SK-N-SH treated with all-trans-retinoic acid at 6 μM for 48 hours (cell line): Measurements from ENCODE around the gene HOXA7.

Experiments
- ATAC-seq: fragments of 200-7000 bp; cut with Tn5 transposase; 3 replicates; pipeline ENCODE4 v1.9.1; 2020; ENCODE audit warnings: mild to moderate bottlenecking, moderate library complexity
- BACH2 ChIP-seq: fragments of 250-450 bp; sonication (Bioruptor Pico); IDR thresholded peaks from 2 replicates; pipeline ENCODE4 v1.9.0; 2021; ENCODE audit warnings: mild to moderate bottlenecking, borderline replicate concordance
- CREB5 ChIP-seq: fragments of 250-450 bp; sonication (Bioruptor Pico); IDR thresholded peaks from 2 replicates; pipeline ENCODE4 v1.5.1; 2020; ENCODE audit warnings: low read depth, mild to moderate bottlenecking, moderate library complexity
- CSDC2 ChIP-seq: fragments of 250-450 bp; sonication (Bioruptor Pico); IDR thresholded peaks from 2 replicates; pipeline ENCODE4 v1.5.0; 2020; ENCODE audit warnings: mild to moderate bottlenecking, moderate library complexity
- ESRRG ChIP-seq: fragments of 250-450 bp; sonication (Bioruptor Pico); IDR thresholded peaks from 2 replicates; pipeline ENCODE4 v1.6.1; 2021; ENCODE audit warnings: mild to moderate bottlenecking
- GLIS3 ChIP-seq: fragments of 250-450 bp; sonication (Bioruptor Pico); IDR thresholded peaks from 2 replicates; pipeline ENCODE4 v1.5.0; 2020; ENCODE audit warnings: mild to moderate bottlenecking, moderate library complexity
- ISL1 ChIP-seq: fragments of 250-450 bp; sonication (Bioruptor Pico); IDR thresholded peaks from 2 replicates; pipeline ENCODE4 v2.1.2; 2022; ENCODE audit warnings: mild to moderate bottlenecking, moderate library complexity
- OSR1 ChIP-seq: fragments of 250-450 bp; sonication (Bioruptor Pico); IDR thresholded peaks from 2 replicates; pipeline ENCODE4 v1.8.0; 2022; ENCODE audit warnings: moderate library complexity, mild to moderate bottlenecking, inconsistent platforms
- RARB ChIP-seq: fragments of 250-450 bp; sonication (Bioruptor Pico); IDR thresholded peaks from 2 replicates; pipeline ENCODE4 v1.8.0; 2021; ENCODE audit warnings: mild to moderate bottlenecking, moderate library complexity
- SNAI2 ChIP-seq: fragments of 250-450 bp; sonication (Bioruptor Pico); IDR thresholded peaks from 2 replicates; pipeline ENCODE4 v1.5.0; 2020; ENCODE audit warnings: mild to moderate bottlenecking, moderate library complexity
- TCF4 ChIP-seq: fragments of 250-450 bp; sonication (Bioruptor Pico); IDR thresholded peaks from 2 replicates; pipeline ENCODE4 v1.8.0; 2021; ENCODE audit warnings: mild to moderate bottlenecking, moderate library complexity, borderline replicate concordance
- TOX ChIP-seq: fragments of 250-450 bp; sonication (Bioruptor Pico); IDR thresholded peaks from 2 replicates; pipeline ENCODE4 v1.8.0; 2021; ENCODE audit warnings: mild to moderate bottlenecking, moderate library complexity, borderline replicate concordance
- TSHZ2 ChIP-seq: fragments of 250-450 bp; sonication (Bioruptor Pico); IDR thresholded peaks from 2 replicates; pipeline ENCODE4 v1.5.0; 2020; ENCODE audit warnings: mild to moderate bottlenecking, moderate library complexity
- ZC3H10 ChIP-seq: fragments of 250-450 bp; sonication (Bioruptor Pico); IDR thresholded peaks from 2 replicates; pipeline ENCODE4 v1.5.1; 2021; ENCODE audit warnings: mild to moderate bottlenecking, moderate library complexity
- ZFP30 ChIP-seq: fragments of 450-650 bp; formaldehyde crosslinking; IDR thresholded peaks from 2 replicates; pipeline ENCODE4 v1.5.0; 2022; ENCODE audit warnings: mild to moderate bottlenecking, moderate library complexity
- ZNF565 ChIP-seq: fragments of 450-650 bp; formaldehyde crosslinking; conservative IDR thresholded peaks from 2 replicates; pipeline ENCODE4 v1.5.0; 2020; ENCODE audit warnings: low read depth, mild to moderate bottlenecking, moderate library complexity
- ZNF70 ChIP-seq: fragments of 450-650 bp; formaldehyde crosslinking; IDR thresholded peaks from 2 replicates; pipeline ENCODE4 v1.5.0; 2020; ENCODE audit warnings: mild to moderate bottlenecking, moderate library complexity
- ZNF8 ChIP-seq: fragments of 450-650 bp; formaldehyde crosslinking; IDR thresholded peaks from 2 replicates; pipeline ENCODE4 v1.5.0; 2020; ENCODE audit warnings: mild to moderate bottlenecking, moderate library complexity
- TF ChIP-seq, protein P1 (sequence below): fragments of 250-450 bp; sonication (Bioruptor Pico); IDR thresholded peaks from 2 replicates; pipeline ENCODE4 v1.5.1; 2021; ENCODE audit warnings: mild to moderate bottlenecking, moderate library complexity
- TF ChIP-seq, protein P2 (sequence below): fragments of 250-450 bp; sonication (Bioruptor Pico); IDR thresholded peaks from 2 replicates; pipeline ENCODE4 v1.8.0; 2021; ENCODE audit warnings: low read depth, mild to moderate bottlenecking, moderate library complexity, borderline replicate concordance
- TF ChIP-seq, protein P3 (sequence below): fragments of 250-450 bp; sonication (Bioruptor Pico); IDR thresholded peaks from 2 replicates; pipeline ENCODE4 v1.8.0; 2020; ENCODE audit warnings: mild to moderate bottlenecking, moderate library complexity, borderline replicate concordance

The HOXA7 gene

GRCh38 chr7:27170426-27171324 lies 14.2 kb upstream of the HOXA7 start:
- ATAC-seq: no peak
- TF ChIP-seq, protein P1, sequence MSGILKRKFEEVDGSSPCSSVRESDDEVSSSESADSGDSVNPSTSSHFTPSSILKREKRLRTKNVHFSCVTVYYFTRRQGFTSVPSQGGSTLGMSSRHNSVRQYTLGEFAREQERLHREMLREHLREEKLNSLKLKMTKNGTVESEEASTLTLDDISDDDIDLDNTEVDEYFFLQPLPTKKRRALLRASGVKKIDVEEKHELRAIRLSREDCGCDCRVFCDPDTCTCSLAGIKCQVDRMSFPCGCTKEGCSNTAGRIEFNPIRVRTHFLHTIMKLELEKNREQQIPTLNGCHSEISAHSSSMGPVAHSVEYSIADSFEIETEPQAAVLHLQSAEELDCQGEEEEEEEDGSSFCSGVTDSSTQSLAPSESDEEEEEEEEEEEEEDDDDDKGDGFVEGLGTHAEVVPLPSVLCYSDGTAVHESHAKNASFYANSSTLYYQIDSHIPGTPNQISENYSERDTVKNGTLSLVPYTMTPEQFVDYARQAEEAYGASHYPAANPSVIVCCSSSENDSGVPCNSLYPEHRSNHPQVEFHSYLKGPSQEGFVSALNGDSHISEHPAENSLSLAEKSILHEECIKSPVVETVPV (CRISPR knock-in tag): no peak
- no peak for TF ChIP-seq OSR1 (CRISPR knock-in tag)
- no peak for TF ChIP-seq ZC3H10 (CRISPR knock-in tag)
- no peak for TF ChIP-seq CREB5 (CRISPR knock-in tag)
- TF ChIP-seq TSHZ2 (CRISPR knock-in tag): no peak
- no peak for TF ChIP-seq TCF4 (CRISPR knock-in tag)
- TF ChIP-seq TOX (CRISPR knock-in tag): no peak
- no peak for TF ChIP-seq ZFP30 (CRISPR knock-in tag)
- TF ChIP-seq ZNF70 (CRISPR knock-in tag): no peak
- TF ChIP-seq CSDC2 (CRISPR knock-in tag): no peak
- no peak for TF ChIP-seq ESRRG (CRISPR knock-in tag)
- no peak for TF ChIP-seq BACH2 (CRISPR knock-in tag)
- no peak for TF ChIP-seq ZNF565
- TF ChIP-seq GLIS3 (CRISPR knock-in tag): no peak
- no peak for TF ChIP-seq RARB (CRISPR knock-in tag)

DNA sequence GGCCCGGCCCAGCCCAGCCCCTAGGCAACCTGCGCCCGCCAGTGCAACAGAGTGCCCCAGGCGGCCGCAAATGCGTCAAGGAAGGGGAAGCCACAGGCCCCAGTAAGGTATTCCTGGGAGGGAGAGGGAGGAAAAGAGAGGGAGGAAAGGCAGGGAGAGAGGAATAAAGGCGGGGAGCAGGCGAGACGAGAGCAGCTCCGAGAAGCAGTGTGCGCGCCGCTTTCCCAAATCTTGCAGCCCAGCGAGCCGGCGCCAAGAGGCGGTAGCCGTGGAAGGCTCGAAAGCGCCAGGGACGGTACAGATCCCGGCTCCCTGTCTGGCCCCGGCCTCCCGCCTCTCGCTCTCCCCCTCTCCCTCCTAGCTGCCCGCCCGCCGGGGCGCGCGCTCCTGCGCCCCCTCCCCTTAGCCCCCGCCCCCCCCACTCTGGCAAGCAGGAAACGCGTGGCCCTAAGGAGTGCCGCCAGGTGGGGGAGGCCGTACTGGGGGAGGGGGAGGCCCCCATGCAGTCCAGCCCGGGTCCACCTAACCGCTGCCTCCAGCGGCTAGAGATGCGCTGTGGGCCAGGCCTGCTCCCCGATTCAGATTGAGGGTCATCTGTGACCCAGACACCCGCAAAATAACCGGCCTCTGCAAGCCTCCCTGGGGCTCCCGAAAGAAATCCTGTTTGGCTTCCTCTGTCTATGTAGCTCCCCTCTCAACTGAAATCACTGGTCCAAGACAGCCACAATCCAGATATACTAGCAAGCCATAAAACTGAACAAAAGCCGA lies 13.4 kb upstream of the HOXA7 start:
- peak; percentile 3; the same call in 1 of the 3 replicates for ATAC-seq
- no peak for TF ChIP-seq OSR1 (CRISPR knock-in tag)
- no peak for TF ChIP-seq RARB (CRISPR knock-in tag)
- TF ChIP-seq CSDC2 (CRISPR knock-in tag): no peak
- TF ChIP-seq ESRRG (CRISPR knock-in tag): no peak
- TF ChIP-seq CREB5 (CRISPR knock-in tag): no peak
- TF ChIP-seq, protein P2, sequence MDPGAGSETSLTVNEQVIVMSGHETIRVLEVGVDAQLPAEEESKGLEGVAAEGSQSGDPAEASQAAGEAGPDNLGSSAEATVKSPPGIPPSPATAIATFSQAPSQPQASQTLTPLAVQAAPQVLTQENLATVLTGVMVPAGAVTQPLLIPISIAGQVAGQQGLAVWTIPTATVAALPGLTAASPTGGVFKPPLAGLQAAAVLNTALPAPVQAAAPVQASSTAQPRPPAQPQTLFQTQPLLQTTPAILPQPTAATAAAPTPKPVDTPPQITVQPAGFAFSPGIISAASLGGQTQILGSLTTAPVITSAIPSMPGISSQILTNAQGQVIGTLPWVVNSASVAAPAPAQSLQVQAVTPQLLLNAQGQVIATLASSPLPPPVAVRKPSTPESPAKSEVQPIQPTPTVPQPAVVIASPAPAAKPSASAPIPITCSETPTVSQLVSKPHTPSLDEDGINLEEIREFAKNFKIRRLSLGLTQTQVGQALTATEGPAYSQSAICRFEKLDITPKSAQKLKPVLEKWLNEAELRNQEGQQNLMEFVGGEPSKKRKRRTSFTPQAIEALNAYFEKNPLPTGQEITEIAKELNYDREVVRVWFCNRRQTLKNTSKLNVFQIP (CRISPR knock-in tag): no peak
- TF ChIP-seq, protein P3, sequence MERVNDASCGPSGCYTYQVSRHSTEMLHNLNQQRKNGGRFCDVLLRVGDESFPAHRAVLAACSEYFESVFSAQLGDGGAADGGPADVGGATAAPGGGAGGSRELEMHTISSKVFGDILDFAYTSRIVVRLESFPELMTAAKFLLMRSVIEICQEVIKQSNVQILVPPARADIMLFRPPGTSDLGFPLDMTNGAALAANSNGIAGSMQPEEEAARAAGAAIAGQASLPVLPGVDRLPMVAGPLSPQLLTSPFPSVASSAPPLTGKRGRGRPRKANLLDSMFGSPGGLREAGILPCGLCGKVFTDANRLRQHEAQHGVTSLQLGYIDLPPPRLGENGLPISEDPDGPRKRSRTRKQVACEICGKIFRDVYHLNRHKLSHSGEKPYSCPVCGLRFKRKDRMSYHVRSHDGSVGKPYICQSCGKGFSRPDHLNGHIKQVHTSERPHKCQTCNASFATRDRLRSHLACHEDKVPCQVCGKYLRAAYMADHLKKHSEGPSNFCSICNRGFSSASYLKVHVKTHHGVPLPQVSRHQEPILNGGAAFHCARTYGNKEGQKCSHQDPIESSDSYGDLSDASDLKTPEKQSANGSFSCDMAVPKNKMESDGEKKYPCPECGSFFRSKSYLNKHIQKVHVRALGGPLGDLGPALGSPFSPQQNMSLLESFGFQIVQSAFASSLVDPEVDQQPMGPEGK: no peak
- TF ChIP-seq SNAI2 (CRISPR knock-in tag): no peak
- no peak for TF ChIP-seq ISL1
- TF ChIP-seq GLIS3 (CRISPR knock-in tag): no peak
- TF ChIP-seq ZC3H10 (CRISPR knock-in tag): no peak
- no peak for TF ChIP-seq ZNF8 (CRISPR knock-in tag)
- TF ChIP-seq TSHZ2 (CRISPR knock-in tag): no peak
- TF ChIP-seq, protein P1 (CRISPR knock-in tag): no peak
- TF ChIP-seq, all 23 proteins: peak for 0
